COLO668 (cell line): Measurements from ENCODE around the gene UBE2L3.
"Not testable (repeated sequence)": the region's sequence is repeated elsewhere in the genome, so short reads cannot be mapped to it uniquely, and the experiment has no call there.

Experiments used
- DNase-seq: peaks from one replicate; lab custom pipeline; 2025; ENCODE audit not compliant: unreplicated experiment; lab: John Stamatoyannopoulos, UW

UBE2L3 gene

DNA sequence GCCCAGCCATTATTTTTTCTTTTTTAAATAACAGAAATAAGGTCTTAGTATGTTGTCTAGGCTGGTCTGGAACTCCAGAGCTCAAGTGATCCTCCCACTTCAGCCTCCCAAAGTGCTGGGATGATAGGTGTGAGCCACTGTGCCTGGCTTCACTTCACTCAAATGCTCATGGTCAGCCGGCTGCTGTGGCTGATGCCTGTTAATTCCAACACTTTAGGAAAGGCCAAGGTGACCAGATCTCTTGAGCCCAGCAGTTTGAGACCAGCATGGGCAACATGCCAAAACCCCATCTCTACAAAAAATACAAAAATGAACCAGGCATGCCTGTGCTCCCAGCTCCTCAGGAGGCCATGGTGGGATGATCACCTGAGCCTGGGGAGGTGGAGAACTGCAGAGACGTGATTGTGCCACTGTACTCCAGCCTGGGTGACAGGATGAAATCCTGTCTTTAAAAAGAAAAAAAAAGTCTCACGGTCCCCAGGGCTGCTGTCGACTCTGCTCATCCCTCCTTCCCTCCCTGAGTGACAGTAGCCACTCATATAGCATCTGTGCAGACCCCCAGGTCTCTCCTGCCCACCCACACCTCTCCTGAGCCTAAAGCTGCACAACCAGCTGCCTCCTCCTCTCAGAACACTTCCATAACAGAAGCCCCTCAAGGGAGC, 58.7 kb downstream of the UBE2L3 start:
- DNase-seq = no peak

DNA sequence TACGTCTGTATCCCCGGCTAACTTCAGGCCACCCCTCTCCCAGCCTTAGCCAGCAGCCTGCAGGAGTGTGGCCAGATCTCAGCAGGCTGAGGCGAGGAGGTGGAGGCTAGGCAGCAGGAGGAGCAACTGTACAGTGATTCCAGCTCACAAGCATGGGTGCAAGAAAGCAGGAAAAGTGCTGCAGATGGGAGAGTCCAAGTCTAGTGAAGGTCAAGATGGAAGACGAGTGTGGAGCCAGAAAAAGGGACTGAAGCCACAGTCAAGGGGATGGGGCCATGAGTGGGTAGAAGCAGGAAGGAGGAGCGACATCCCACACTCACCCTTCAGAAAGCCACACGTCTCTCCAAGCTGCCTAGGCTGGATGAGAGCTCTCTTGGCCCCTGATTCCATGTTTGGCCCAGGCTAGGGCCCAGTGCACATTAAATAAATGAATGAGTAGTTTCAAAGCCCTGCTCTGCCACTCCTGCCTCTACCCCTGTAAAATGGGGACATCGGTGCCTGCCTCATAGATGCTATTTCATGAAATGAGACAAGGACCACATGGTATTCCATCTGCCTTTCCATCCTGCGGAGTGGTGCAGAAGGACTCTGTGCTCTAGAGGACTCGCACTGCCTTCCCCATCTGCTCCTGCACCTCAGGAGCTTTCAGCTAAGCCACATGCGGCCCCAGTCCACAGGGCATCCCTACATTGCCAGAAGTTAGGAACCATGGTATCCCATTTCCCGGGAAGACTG, 59.4 kb downstream of the UBE2L3 start:
- DNase-seq = no peak

DNA sequence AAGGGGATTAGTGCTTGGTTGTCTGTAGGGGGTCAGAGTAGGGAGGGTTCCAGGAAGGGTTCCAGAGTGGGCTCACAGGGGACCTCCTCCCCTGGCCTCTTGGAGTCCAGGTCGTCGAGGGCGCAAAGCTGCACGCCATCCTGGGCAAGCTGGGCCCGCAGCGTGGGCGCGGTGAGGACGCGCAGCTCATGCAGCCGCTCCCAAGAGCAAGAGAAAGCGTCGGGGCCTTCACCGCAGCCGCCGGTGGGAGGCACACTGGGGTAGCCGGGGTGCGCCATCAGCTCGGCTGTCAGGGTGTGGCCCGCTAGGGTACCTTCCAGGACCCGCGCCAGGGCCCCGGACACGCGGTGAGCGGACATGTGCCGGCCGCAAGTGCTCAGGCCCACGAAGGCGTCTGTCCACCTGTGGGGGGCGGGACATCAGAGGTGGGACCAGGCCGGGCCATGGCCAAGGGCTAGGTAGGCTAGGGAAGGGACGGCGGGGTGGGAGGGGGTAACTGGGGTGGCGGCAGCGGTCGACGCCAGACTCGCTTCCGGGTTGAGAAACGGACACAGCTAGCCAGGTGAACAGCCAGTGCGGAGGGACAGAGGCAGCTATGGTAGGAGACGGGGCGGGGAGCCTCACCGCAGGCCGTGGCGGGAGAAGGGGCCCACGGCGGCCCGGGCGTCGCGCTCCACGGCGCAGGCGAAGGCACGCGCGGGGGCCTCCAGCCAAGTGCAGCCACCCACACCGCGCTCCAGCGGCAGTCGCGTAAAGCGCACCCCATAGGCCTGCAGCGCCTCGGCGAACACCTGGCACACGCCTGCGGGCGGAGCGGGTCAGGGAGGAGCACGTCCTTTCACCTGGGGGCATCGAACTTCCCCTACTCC, 61.1 kb downstream of the UBE2L3 start:
- no peak for DNase-seq

DNA sequence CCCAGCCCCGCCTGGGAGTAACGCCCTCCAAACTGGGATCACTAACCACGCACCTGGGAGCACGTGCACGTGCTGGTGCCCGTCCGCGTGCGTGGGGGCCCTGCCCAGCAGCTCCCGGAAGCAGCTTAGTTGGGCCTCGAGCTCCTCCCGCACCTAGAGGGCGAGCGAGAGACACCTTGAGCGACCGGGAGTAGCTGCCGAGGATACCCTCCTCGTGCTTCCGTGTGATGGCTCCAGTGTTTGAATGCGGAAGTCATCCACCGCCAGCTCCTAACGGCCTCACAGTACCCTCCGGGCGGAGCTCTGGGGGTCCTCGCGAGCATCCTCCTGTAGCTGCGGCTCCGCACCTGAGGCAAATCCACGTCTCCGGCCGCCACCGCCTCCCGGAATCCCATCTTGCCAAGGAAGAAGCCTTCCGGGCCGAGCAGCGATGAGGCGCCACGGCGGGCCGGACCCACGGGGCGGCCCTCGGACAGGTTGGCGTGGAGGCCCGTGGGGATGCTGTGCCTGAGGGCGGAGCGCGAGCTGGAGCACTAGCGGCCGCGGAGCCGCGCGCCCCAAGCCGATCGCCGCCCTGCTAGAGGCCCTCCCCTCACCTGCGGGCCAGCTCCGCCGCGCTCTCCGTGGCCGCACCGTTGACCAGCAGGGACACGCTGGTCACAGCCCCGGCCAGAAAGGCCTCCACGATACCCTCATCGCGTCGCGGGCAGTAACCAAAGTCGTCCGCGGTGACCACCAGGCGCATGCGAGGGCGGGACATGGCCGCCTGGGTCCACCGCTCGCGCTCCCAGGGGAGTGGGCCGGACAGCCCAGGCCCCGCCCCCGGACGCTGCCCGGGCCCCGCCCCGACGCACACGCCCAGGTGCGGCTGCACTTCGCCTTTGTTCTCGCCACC, 62.0 kb downstream of the UBE2L3 start, which contains the start of gene YDJC:
YDJC (minus strand) TSS at position 768 of the 895 bp plus-strand sequence; CDS start at position 760, 8 bp downstream.
- peak; percentile 97 for DNase-seq

DNA sequence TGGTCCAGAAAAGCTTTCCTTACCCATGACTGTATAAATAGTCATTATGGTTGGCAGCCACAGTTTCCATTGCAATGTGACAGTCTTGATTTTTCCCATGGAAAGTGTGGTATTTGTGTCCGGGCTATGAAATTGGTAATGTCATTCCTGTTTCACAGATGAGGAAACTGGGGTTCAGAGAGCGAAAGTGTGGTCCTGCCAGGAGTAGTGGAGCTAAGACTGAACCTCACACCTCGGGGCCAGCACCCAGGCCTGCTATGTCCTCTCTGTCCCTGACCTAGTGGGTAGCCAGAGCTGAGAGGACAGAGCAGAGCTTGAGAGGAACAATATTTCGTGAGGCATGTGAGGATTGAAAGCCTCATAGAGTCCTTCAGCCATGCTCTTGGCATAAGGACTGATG, 63.5 kb downstream of the UBE2L3 start:
- DNase-seq = no peak

DNA sequence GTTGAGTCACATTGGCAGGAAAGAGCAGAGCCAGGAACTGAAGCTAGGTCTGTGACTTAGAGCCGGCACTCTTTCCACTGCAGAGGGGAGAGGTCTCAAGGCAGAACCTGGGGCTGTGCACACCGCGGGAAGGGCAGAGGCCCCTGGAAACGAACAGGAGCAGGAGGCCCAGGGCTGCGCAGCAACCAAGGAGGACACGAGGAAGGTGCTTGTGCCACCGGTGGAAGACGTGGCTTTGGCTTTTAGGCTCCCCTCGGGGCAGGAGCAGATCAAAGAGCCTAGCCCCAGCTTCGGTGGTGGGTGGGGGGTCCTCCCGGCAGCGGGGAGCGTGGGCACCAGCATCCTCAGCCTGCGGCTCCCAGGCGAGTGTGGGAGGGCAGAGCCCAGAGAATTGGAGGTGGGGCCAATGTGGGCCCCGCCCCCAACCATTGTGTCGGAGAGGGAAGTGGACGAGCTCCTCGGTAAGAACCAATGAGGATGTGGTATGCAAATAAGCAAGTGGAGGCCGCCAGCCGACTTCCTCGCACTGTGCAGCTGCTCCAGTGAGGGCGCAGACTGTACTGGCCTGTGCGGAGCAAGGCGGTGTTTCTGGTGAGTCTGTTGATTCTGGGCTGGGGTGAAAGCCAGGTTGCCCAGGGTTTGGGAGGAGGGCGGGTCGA, 64.9 kb downstream of the UBE2L3 start, which contains the start of gene CCDC116:
CCDC116 (plus strand) TSS at position 524 of the 659 bp plus-strand sequence. CDS start 422 bp downstream, outside the sequence.
- peak; percentile 24 for DNase-seq

DNA sequence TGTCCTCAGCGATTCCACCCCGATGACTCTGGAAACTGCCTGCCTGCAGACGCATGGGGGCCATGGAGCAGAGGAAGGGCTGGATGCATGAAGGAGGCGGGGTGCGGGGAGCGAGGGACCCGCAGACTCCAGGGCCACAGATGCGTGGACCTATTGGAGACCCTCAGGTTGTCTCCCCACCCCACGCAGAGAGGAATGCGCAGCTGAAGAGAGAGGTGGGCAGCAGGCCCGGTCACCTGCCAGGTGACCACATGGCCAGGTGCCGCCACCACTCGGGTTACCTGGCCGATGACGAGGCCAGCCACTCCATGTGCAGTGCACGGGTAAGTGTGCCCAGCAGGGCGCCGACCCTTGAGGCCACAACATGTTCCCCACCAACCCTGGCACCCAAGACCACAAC, 65.4 kb downstream of the UBE2L3 start:
- no peak for DNase-seq

DNA sequence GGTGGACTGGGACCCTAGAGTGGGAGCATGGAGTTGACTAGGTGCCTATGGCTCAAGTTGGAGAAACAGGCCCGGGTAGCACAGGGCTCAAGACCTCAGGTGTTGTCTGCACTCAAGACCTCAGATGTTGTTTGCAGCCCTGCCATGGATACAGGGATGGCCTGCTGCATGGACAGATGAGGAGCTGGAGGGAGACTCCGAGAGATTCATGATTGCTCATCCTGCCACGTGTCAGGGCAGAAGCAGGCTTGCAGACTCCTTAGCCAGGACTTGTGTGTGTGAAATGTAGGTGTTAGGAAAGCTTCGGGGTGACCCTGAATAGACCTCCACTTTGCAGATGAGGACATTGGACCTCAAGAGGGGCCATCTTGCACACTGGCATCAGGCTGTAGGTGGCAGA, 66.0 kb downstream of the UBE2L3 start:
- no peak for DNase-seq

DNA sequence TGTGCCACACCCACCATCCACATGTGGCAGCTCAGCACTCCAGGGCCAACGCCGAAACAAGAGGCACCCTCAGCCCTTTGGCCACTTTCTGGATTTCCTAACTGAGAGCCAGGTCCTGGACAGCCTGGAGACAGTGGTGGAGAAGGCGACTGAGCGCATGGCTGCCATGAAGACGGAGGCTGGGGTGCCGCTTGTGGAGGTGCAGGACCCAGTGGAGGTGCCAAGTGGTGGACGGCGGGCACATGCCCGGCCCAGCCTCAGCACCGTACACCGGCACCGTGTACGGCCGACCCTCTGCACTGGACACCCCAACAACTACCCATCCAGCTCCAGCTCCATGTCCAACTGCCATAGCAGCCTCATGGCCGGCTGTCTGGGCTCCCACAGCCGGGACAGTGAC, 66.6 kb downstream of the UBE2L3 start:
- no peak for DNase-seq

DNA sequence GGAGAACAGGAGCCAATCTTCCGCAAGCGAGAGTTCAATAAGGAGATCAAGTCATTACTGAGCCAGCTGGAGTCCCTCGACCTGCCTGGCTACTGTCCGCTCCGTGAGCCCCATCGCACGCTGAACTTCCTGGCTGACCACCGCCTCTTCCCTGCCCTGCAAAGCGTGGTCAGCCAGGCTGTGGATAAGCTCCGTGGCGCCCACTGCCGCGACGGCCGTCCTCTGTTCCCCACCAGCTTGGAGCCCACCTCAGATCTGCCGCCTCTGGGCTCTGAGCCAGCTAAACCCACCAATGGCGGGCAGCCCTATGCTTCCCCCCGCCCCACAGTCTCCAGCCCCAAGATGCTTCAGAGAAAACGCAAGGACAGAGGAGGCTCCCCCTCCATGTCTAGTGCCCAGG, 67.3 kb downstream of the UBE2L3 start:
- no peak for DNase-seq

DNA sequence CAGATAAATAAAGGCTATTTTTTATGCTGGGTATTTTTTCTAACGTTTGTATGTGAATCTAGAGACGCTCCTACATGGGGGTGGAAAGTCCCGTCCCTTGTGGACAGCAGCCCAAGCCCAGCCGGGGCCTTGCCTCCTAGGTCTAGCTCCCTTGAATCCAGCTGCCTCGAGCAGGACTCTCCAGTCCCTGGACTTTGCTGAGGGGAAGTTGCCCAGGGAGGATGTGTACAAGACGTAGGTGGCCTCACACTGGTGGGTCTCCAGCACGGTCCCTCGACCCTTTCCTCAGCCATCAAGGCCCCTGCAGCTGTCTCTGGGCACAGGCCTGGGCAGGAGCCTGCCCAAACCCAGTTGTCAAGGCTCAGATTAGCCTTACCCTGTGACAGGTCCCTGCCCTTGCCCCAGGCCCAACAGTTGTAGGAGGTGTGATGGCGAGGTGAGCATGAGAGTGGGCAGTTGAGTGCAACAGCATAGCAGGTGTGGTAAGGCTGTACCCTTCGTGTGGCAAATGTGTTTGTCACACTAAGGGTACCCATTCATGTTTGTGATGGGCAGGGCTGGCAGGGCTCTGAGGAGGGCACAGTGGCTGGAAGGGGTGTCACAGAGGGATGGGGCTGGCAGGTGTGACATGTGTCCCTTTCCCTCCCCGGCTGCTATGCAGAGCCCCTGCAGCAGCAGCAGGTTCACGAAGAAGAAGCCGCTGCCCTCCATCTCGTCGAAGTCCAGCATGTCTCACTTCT, 68.4 kb downstream of the UBE2L3 start:
- DNase-seq = no peak

DNA sequence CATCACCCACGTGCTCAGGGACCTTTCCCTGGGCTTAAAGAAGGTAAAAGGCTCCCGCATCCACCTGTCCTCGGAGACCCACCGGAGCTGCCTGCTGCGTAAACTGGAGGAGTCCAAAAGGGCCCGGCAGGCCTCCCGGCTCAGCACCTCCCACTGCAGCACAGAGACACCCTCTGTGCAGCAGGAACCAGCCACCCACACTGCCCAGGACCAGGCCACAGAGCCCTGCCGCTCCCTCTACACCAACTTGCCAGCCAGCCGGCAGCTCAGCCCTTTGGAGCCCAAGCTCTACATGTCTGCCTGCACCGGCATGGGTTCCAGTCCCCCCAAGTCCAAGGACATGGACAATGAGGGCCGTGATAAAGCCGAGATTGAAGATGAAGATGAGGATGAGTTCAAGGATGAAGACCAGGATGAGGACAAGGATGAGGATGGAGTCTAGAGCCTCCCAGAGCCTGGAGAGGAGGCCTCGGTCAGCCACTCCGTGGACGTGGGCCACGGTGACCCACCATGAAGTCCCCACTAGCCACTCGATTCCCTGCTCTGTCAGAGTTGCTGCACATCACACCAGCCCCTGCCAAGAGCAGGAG, 69.2 kb downstream of the UBE2L3 start:
- no peak for DNase-seq

DNA sequence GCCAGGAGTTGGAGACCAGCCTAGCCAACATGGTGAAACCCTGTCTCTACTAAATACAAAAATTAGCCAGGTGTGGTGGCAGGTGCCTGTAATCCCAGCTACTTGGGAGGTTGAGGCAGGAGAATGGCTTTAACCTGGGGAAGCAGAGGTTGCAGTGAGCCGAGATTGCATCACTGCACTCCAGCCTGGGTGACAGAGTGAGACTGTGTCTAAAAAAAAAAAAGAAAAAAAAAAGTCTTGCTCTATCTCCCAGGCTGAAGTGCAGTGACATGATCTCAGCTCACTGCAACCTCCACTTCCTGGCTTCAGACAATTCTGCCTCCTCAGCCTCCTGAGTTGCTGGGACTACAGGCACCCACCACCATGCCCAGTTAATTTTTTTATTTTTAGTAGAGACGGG, 69.9 kb downstream of the UBE2L3 start:
- not testable (repeated sequence) for DNase-seq

DNA sequence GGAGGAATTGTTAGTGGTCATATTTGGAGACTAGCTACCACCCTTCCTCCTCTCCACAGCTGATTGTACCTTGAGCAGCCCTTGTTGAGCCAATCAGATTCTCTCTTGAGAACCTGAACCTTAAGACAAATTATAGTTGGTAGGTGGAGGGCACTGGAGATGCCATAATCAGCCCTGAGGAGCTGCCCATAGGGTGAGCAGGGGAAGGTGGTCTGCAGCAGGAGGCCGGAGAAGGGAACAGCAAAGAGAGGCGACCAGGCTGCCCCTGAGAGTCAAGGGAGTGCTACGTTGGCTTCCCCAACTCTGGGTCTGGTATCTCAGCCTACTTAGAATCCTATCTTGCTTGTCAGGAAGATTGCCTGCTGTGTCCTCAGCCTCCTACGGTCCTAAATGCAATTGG, 71.8 kb downstream of the UBE2L3 start:
- DNase-seq = no peak

DNA sequence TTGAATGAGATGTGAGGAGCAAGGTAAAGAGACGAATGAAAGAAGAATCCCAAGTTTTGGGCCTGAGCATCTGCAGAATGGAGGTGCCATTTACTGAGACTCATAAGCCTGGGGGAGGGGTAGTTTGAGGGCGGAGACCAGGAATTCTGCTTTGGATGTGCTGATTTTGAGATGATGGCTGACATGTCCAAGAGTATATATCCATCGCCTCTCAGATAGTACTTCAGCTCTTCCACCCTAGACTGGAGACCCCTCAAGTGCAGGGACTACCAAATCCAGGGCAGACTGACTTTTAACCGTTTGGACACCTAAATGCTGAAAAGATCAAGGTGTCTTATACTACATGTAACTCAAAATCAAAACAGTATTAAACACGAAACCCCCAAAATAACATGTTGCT, 73.3 kb downstream of the UBE2L3 start:
- DNase-seq = no peak

DNA sequence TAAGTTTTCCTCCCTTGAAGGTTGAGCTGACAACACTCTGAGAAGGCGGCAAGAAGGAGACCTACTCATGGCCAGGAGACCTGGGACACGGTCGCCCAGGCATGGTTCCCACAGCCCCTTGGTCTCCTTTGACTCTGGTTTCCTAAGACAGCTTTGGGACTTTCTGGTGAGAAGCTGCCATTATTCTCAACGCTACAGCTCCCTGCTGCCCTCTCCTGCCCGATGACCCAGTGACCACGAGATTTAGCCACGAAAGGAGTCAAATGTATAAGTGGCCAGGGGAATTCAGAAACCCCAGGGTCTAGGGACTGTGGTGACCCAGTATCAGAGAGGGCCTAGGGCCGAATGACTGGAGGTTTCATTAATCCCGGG, 73.9 kb downstream of the UBE2L3 start:
- DNase-seq = peak; percentile 43

DNA sequence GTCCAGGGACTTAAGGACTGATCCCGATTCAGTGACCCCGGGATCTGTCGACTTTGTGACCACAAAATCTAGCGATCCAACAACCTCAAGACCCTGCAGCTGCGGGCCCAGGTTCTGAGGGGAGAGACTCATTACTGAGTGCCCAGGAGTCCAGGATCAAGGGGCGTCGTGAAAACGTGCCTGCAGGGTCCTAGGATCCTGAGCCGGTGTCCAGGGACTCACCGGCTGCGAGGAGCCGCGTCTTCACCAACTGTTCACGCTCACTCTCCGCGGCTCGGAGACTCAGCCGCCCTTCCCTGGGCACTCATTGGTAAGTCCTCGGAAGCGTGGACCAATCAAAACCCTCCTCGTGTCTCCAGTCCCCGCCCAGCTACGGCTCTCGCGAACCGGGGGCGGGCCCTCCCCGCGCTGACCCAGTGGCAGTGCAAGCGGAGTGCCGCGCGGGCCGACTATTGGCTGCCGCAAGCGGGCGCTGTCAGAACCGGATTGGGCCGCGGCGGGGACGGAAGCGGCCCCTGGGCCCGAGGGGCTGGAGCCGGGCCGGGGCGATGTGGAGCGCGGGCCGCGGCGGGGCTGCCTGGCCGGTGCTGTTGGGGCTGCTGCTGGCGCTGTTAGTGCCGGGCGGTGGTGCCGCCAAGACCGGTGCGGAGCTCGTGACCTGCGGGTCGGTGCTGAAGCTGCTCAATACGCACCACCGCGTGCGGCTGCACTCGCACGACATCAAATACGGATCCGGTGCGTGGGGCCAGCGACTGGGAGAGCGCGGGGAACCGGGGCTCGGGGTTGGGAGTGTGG, 74.5 kb downstream of the UBE2L3 start, which contains the start of gene SDF2L1:
SDF2L1 (plus strand) TSS at position 514 of the 795 bp plus-strand sequence; CDS start at position 549, 35 bp downstream.
- peak; percentile 98 for DNase-seq
